HepG2 (cell line): Measurements from ENCODE around the gene ATP8A2. TPM values are rescaled to one million over a fixed set of nuclear protein-coding genes. Genes with fewer than 3 reads are reported as not detected.

Source experiments
- ATAC-seq: fragments of 200-7000 bp; cut with Tn5 transposase; 3 replicates; pipeline ENCODE4 v1.9.1; 2020; ENCODE audit warnings: mild to moderate bottlenecking, moderate library complexity
- BruUV-seq: library from RNA; stranded (reverse); fragments of 400-500 nt; replicated peaks from 2 replicates; lab custom pipeline; 2021; lab: Mats Ljungman, UMichigan
- CTCF ChIA-PET: fragments of 300-600 bp; formaldehyde crosslinking; extraction: SDS; loops from one replicate; lab custom pipeline; 2021; ENCODE audit warnings: low total read pairs, inconsistent platforms, low intra/inter-chr PET ratio; lab: Yijun Ruan, JAX
- POLR2A ChIA-PET: fragments of 350-600 bp; sonication (Branson Sonifier 250); formaldehyde crosslinking; loops from one replicate; lab custom pipeline; 2020; ENCODE audit warnings: antibody characterized with exemption, inconsistent platforms; lab: Yijun Ruan, JAX
- DNase-seq: peaks from one replicate; pipeline ENCODE4 v3.0.0-alpha.2; 2015; ENCODE audit warnings: low spot score
- FAIRE-seq: peaks from 3 replicates; lab custom pipeline; 2011; peaks lifted over from hg19 to GRCh38; lab: Jason Lieb, UNC
- H2AFZ ChIP-seq: one replicate; pipeline ENCODE4 v1.6.1; 2011; ENCODE audit warnings: low read length, inconsistent platforms
- H3K27ac ChIP-seq: fragments of 300-600 bp; 3 replicates; pipeline ENCODE4 v1.8.0; 2011; ENCODE audit warnings: mixed run types, mild to moderate bottlenecking, mixed read lengths, low read length, inconsistent platforms; ENCODE audit not compliant: insufficient read depth; ENCODE audit errors: extremely low read length
- H3K27me3 ChIP-seq, 2 experiments: fragments of 200-600 bp in 1 of 2; 2 replicates in 1 of 2; 3 replicates in 1 of 2; pipeline versions ENCODE4 v1.6.0 to v1.8.0; 2011; ENCODE audit warnings: low read length in 2 of 2, mild to moderate bottlenecking in 2 of 2, moderate library complexity in 2 of 2, inconsistent platforms in 1 of 2; ENCODE audit not compliant: insufficient read depth in 2 of 2, control insufficient read depth in 1 of 2
- H3K36me3 ChIP-seq, 2 experiments: fragments of 200-600 bp in 1 of 2; replicated peaks in 1 of 2; 2 replicates in 1 of 2; 3 replicates in 1 of 2; pipeline versions ENCODE4 v1.5.1 to v1.8.0; 2011; ENCODE audit warnings: low read length in 2 of 2, inconsistent platforms in 1 of 2; ENCODE audit not compliant: insufficient read depth in 2 of 2, control insufficient read depth in 1 of 2
- H3K4me1 ChIP-seq: 2 replicates; pipeline ENCODE4 v1.5.1; 2012; ENCODE audit warnings: low read length, inconsistent platforms; ENCODE audit not compliant: insufficient read depth
- H3K4me2 ChIP-seq: 2 replicates; pipeline ENCODE4 v1.6.0; 2011; ENCODE audit warnings: low read depth, low read length, inconsistent platforms
- H3K4me3 ChIP-seq, 3 experiments: fragments of 200-600 bp in 1 of 3; sonication (generic), shearing (Covaris generic) in 1 of 3; replicated peaks in 1 of 3; 2 replicates each; pipeline ENCODE4 v1.5.1; 2011 to 2016; ENCODE audit warnings: low read length in 3 of 3, inconsistent platforms in 2 of 3, low read depth in 2 of 3, mild to moderate bottlenecking in 2 of 3, control low read depth in 1 of 3, mixed read lengths in 1 of 3; ENCODE audit not compliant: insufficient read depth in 1 of 3
- H3K79me2 ChIP-seq: one replicate; pipeline ENCODE4 v1.6.1; 2011; ENCODE audit warnings: low read length, inconsistent platforms; ENCODE audit not compliant: insufficient read depth
- H3K9ac ChIP-seq: 2 replicates; pipeline ENCODE4 v1.6.0; 2011; ENCODE audit warnings: mild to moderate bottlenecking, low read depth, low read length, inconsistent platforms; ENCODE audit not compliant: insufficient read depth
- H3K9me3 ChIP-seq: 2 replicates; pipeline ENCODE4 v1.5.1; 2012; ENCODE audit warnings: mild to moderate bottlenecking, low read length
- H4K20me1 ChIP-seq: 2 replicates; pipeline ENCODE4 v1.6.0; 2011; ENCODE audit warnings: inconsistent platforms, mild to moderate bottlenecking, low read length, moderate library complexity; ENCODE audit not compliant: insufficient read depth
- FOXC1 ChIP-seq: sonication (generic); formaldehyde crosslinking; IDR thresholded peaks from 2 replicates; pipeline ENCODE4 v1.8.0; 2022; ENCODE audit warnings: mild to moderate bottlenecking, missing genetic modification reagents, borderline replicate concordance
- HNF4G ChIP-seq, 2 experiments: sonication (generic) in 1 of 2; formaldehyde crosslinking in 1 of 2; IDR thresholded peaks; 2 replicates each; pipeline versions ENCODE4 v1.4.0 to v1.6.1; 2011 to 2020; ENCODE audit warnings: borderline replicate concordance in 2 of 2, low read depth in 2 of 2, mild to moderate bottlenecking in 2 of 2, low read length in 1 of 2, missing genetic modification reagents in 1 of 2, moderate library complexity in 1 of 2
- IRX3 ChIP-seq: sonication (generic); formaldehyde crosslinking; IDR thresholded peaks from 2 replicates; pipeline ENCODE4 v1.8.1; 2023; ENCODE audit warnings: mild to moderate bottlenecking, low read depth, missing genetic modification reagents, borderline replicate concordance
- KMT2B ChIP-seq: IDR thresholded peaks from 2 replicates; pipeline ENCODE4 v1.6.1; 2016; ENCODE audit warnings: missing genetic modification reagents, missing compliant biosample characterization
- MATR3 ChIP-seq: sonication (generic); formaldehyde crosslinking; IDR thresholded peaks from 2 replicates; pipeline ENCODE4 v1.4.0; 2020; ENCODE audit warnings: missing genetic modification reagents
- MXD4 ChIP-seq: IDR thresholded peaks from 2 replicates; pipeline ENCODE4 v1.6.1; 2016; ENCODE audit warnings: mild to moderate bottlenecking, missing biosample characterization, missing genetic modification reagents
- NFKB2 ChIP-seq: sonication (generic); formaldehyde crosslinking; IDR thresholded peaks from 2 replicates; pipeline ENCODE4 v1.4.0; 2020; ENCODE audit warnings: missing genetic modification reagents, borderline replicate concordance
- SRY ChIP-seq: sonication (generic); formaldehyde crosslinking; IDR thresholded peaks from 2 replicates; pipeline ENCODE4 v1.8.0; 2022; ENCODE audit warnings: mild to moderate bottlenecking, missing genetic modification reagents
- USF2 ChIP-seq, 2 experiments: sonication (generic) in 1 of 2; formaldehyde crosslinking in 1 of 2; IDR thresholded peaks; 2 replicates each; pipeline versions ENCODE4 v1.5.1 to v1.6.1; 2011 to 2020; ENCODE audit warnings: borderline replicate concordance in 1 of 2, low read depth in 1 of 2, low read length in 1 of 2, mild to moderate bottlenecking in 1 of 2, missing genetic modification reagents in 1 of 2, moderate library complexity in 1 of 2
- ZMYM2 ChIP-seq: sonication (generic); formaldehyde crosslinking; IDR thresholded peaks from 2 replicates; pipeline ENCODE4 v1.8.0; 2022; ENCODE audit warnings: mild to moderate bottlenecking, missing genetic modification reagents
- ZNF138 ChIP-seq: sonication (generic); formaldehyde crosslinking; IDR thresholded peaks from 2 replicates; pipeline ENCODE4 v1.5.0; 2020; ENCODE audit warnings: mild to moderate bottlenecking, low read depth, missing genetic modification reagents
- ZNF337 ChIP-seq: sonication (generic); formaldehyde crosslinking; IDR thresholded peaks from 2 replicates; pipeline ENCODE4 v1.5.1; 2020; ENCODE audit warnings: missing genetic modification reagents, low read depth, mild to moderate bottlenecking, borderline replicate concordance
- ZNF33A ChIP-seq: sonication (generic); formaldehyde crosslinking; IDR thresholded peaks from 2 replicates; pipeline ENCODE4 v1.5.1; 2020; ENCODE audit warnings: missing genetic modification reagents, mild to moderate bottlenecking, moderate library complexity, borderline replicate concordance
- ZNF367 ChIP-seq: sonication (generic); formaldehyde crosslinking; IDR thresholded peaks from 2 replicates; pipeline ENCODE4 v1.4.0; 2020; ENCODE audit warnings: missing genetic modification reagents, borderline replicate concordance
- ZNF431 ChIP-seq: sonication (generic); formaldehyde crosslinking; IDR thresholded peaks from 2 replicates; pipeline ENCODE4 v1.9.0; 2022; ENCODE audit warnings: missing genetic modification reagents, low read depth, mild to moderate bottlenecking, borderline replicate concordance
- ZNF557 ChIP-seq: sonication (generic); formaldehyde crosslinking; IDR thresholded peaks from 2 replicates; pipeline ENCODE4 v1.4.0; 2020; ENCODE audit warnings: missing genetic modification reagents
- ZNF629 ChIP-seq: sonication (generic); formaldehyde crosslinking; conservative IDR thresholded peaks from 2 replicates; pipeline ENCODE4 v1.5.0; 2020; ENCODE audit warnings: missing genetic modification reagents
- ZNF746 ChIP-seq: sonication (generic); formaldehyde crosslinking; IDR thresholded peaks from 2 replicates; pipeline ENCODE4 v1.8.0; 2022; ENCODE audit warnings: mild to moderate bottlenecking, missing genetic modification reagents
- ZNF777 ChIP-seq: sonication (generic); formaldehyde crosslinking; IDR thresholded peaks from 2 replicates; pipeline ENCODE4 v1.4.0; 2020; ENCODE audit warnings: missing genetic modification reagents
- WGBS: methylation state at CpG from one replicate; pipeline ENCODE4 v1.1.6; 2017; ENCODE audit warnings: low lambda C conversion rate; 5-methylcytosine and 5-hydroxymethylcytosine counted together
- in situ Hi-C: cut with HindIII; loops from 2 replicates; pipeline ENCODE4 v1.10.0; 2017; ENCODE audit warnings: low pct_unique_long_range_greater_than_20kb; ENCODE audit not compliant: extremely low pct_ligation_motif_present
- intact Hi-C: fragments of 100-400 bp; cut with micrococcal nuclease; formaldehyde crosslinking; loops from one replicate; pipeline ENCODE4 v1.10.0; 2022; ENCODE audit not compliant: unreplicated experiment
- polyA plus RNA-seq, 8 experiments: library from polyadenylated mRNA; depleted of rRNA in 3 of 8; stranded (reverse) in 7 of 8; unstranded in 1 of 8; fragments of >200 nt; fragmentation: Illumina TruSeq in 4 of 8; extraction: Trizol in 4 of 8; gene quantifications; 2 replicates each; pipeline versions ENCODE4 v1.2.1 to v1.2.3, GENCODE V29; 2011 to 2016; ENCODE audit warnings: low read depth in 4 of 8, missing spikeins in 1 of 8, mixed read lengths in 1 of 8; ENCODE audit not compliant: insufficient read depth in 1 of 8
- total RNA-seq, 5 experiments: library from RNA; depleted of rRNA; stranded (reverse); fragments of >200 nt; fragmentation: Illumina TruSeq; extraction: Trizol; gene quantifications; 2 replicates each; pipeline ENCODE4 v1.2.3, GENCODE V29; 2016; ENCODE audit warnings: low read depth in 1 of 5

Gene ATP8A2
- total and polyA plus RNA-seq, 2 of the 13 experiments (the other 11 are each of a cell fraction or from before 2014, with no cell fraction given): 0.09 TPM; not detected in 1

GRCh38 chr13:25796474-25796873 lies 424.7 kb downstream of the ATP8A2 start:
- WGBS: 7% methylated on average over 1 of the region's 1 CpG
- Histone ChIP-seq H3K9me3 (no peaks in the 10 kb centered on the region), H3K27ac (no peak overlapping the region), H2AFZ (no peak overlapping the region), H3K79me2 (no peaks in the 10 kb centered on the region), H3K4me3 (no peak overlapping the region), H4K20me1 (no peaks in the 10 kb centered on the region), H3K27me3 (no peaks in the 10 kb centered on the region), H3K4me1 (no peaks in the 10 kb centered on the region), H3K36me3 (no peaks in the 10 kb centered on the region), H3K4me2 (no peak overlapping the region), H3K9ac (no peak overlapping the region)
- no TSS peak for BruUV-seq
- no peak for FAIRE-seq
- POLR2A ChIA-PET: no interaction called here
- no peak for ATAC-seq
- DNase-seq: no peak
- no peak for TF ChIP-seq KMT2B (CRISPR knock-in tag)
- no peak for TF ChIP-seq USF2 (IDR thresholded peaks at IDR 0.05; ENCODE audit: low read depth, low read length)
- TF ChIP-seq USF2 (CRISPR knock-in tag; IDR thresholded peaks at IDR 0.05; ENCODE audit: borderline replicate concordance): no peak
- no peak for TF ChIP-seq ZNF746 (CRISPR knock-in tag)
- no peak for TF ChIP-seq ZNF367 (CRISPR knock-in tag)
- TF ChIP-seq ZNF337 (CRISPR knock-in tag): no peak
- no peak for TF ChIP-seq ZNF431 (CRISPR knock-in tag)
- no peak for TF ChIP-seq MXD4 (CRISPR knock-in tag)
- TF ChIP-seq ZMYM2 (CRISPR knock-in tag): no peak
- TF ChIP-seq SRY (CRISPR knock-in tag): no peak
- no peak for TF ChIP-seq NFKB2 (CRISPR knock-in tag)
- no peak for TF ChIP-seq HNF4G (IDR thresholded peaks at IDR 0.05; ENCODE audit: borderline replicate concordance, low read depth, low read length)
- no peak for TF ChIP-seq HNF4G (CRISPR knock-in tag; IDR thresholded peaks at IDR 0.05; ENCODE audit: borderline replicate concordance, low read depth)
- TF ChIP-seq ZNF33A: no peak
- TF ChIP-seq FOXC1 (CRISPR knock-in tag): no peak
- TF ChIP-seq ZNF777 (CRISPR knock-in tag): no peak
- TF ChIP-seq ZNF629 (CRISPR knock-in tag): no peak
- TF ChIP-seq MATR3: no peak
- no peak for TF ChIP-seq IRX3
- TF ChIP-seq ZNF138 (CRISPR knock-in tag): no peak
- no peak for TF ChIP-seq ZNF557 (CRISPR knock-in tag)
- intact Hi-C loops (no loop called here), in situ Hi-C loops (no loop called here)
- CTCF ChIA-PET: no interaction called here
